AG04449 (cell line): Measurements from ENCODE around the gene VWC2.

Experiments
- CTCF ChIA-PET: fragments of 350-600 bp; formaldehyde crosslinking; extraction: SDS; loops from one replicate; lab custom pipeline; 2021; ENCODE audit warnings: antibody characterized with exemption; lab: Yijun Ruan, JAX
- POLR2A ChIA-PET: fragments of 400-600, 350-600 bp; formaldehyde crosslinking; extraction: SDS; loops from one replicate; lab custom pipeline; 2020; ENCODE audit warnings: antibody characterized with exemption, inconsistent platforms; lab: Yijun Ruan, JAX
- DNase-seq: peaks from one replicate; pipeline ENCODE4 v3.0.0-alpha.2; 2010; ENCODE audit warnings: low read depth, low spot score
- H3K4me3 ChIP-seq: 2 replicates; pipeline ENCODE4 v1.5.1; 2011; ENCODE audit warnings: low read depth, mild to moderate bottlenecking, control low read depth, low read length
- CTCF ChIP-seq: IDR thresholded peaks from one replicate; pipeline ENCODE4 v1.5.1; 2011; ENCODE audit warnings: mild to moderate bottlenecking, moderate library complexity, low read length, control low read depth, inconsistent platforms; ENCODE audit not compliant: insufficient read depth; ENCODE audit errors: missing control alignments

VWC2 gene

GRCh38 chr7:49803812-49804211 is 30.4 kb downstream of the VWC2 start:
- no peak for TF ChIP-seq CTCF
- ChIA-PET CTCF (no interaction called here), POLR2A (no interaction called here)
- DNase-seq: no peak
- no peak overlapping the region for H3K4me3 ChIP-seq

- no peak for TF ChIP-seq CTCF
- no peak overlapping the region for H3K4me3 ChIP-seq
- CTCF ChIA-PET: no interaction called here
- DNase-seq: no peak
- POLR2A ChIA-PET: no interaction called here
Measured at GRCh38 chr7:49805371-49806007, 32.1 kb downstream of the VWC2 start.

GRCh38 chr7:49812534-49812933 is 39.1 kb downstream of the VWC2 start:
- CTCF ChIA-PET: no interaction called here
- no peak overlapping the region for H3K4me3 ChIP-seq
- POLR2A ChIA-PET: no interaction called here
- DNase-seq: no peak
- no peak for TF ChIP-seq CTCF

GRCh38 chr7:49817279-49817678 is 43.8 kb downstream of the VWC2 start:
- POLR2A ChIA-PET: no interaction called here
- DNase-seq: no peak
- TF ChIP-seq CTCF: no peak
- no peak overlapping the region for H3K4me3 ChIP-seq
- CTCF ChIA-PET: no interaction called here

- ChIA-PET CTCF (no interaction called here), POLR2A (no interaction called here)
- no peak overlapping the region for H3K4me3 ChIP-seq
- TF ChIP-seq CTCF: no peak
- DNase-seq: no peak
Measured at GRCh38 chr7:49821181-49821580, 47.7 kb downstream of the VWC2 start.

GRCh38 chr7:49822856-49823255 is 49.4 kb downstream of the VWC2 start:
- no peak for TF ChIP-seq CTCF
- CTCF ChIA-PET: no interaction called here
- H3K4me3 ChIP-seq: no peak overlapping the region
- POLR2A ChIA-PET: no interaction called here
- DNase-seq: no peak
